ENCODE results near the gene APCDD1. TPM values are rescaled to one million over a fixed set of nuclear protein-coding genes. Genes with fewer than 3 reads are reported as not detected.

Gene APCDD1
- total RNA-seq, 3 donors from 2014 or later (not counting 1 experiment from before 2014, with no cell fraction given): 0.13 TPM; not detected in 2

- H3K27me3 Mint-ChIP-seq (ENCODE audit: low read depth in 2 of 2): peaks cover 10 to 16% of the 10 kb centered on the region in 2 donors
Observed at GRCh38 chr18:10424585-10425307, 29.7 kb upstream of the APCDD1 start.

GRCh38 chr18:10430677-10431076 is 23.8 kb upstream of the APCDD1 start:
- TF ChIP-seq CTCF (IDR thresholded peaks at IDR 0.05): no peak
- intact Hi-C loops (cut with micrococcal nuclease): no loop called here
- H3K4me3 Mint-ChIP-seq: no peak overlapping the region
- Histone ChIP-seq H3K4me1 (ENCODE audit: control insufficient read depth, insufficient read depth, low read length) (no peaks in the 10 kb centered on the region), H3K27ac (ENCODE audit: low read length) (no peak overlapping the region), H3K27me3 (ENCODE audit: control insufficient read depth, insufficient read depth, low read length) (no peaks in the 10 kb centered on the region), H3K9me3 (ENCODE audit: control insufficient read depth, insufficient read depth, low read length) (no peaks in the 10 kb centered on the region), H3K4me3 (ENCODE audit: low read length) (no peak overlapping the region), H3K36me3 (ENCODE audit: control insufficient read depth, insufficient read depth, low read length) (no peaks in the 10 kb centered on the region)
- DNase-seq (no peak), ATAC-seq (no peak)
- no peak overlapping the region for H3K27ac Mint-ChIP-seq
- no peaks in the 10 kb centered on the region for H3K9me3 Mint-ChIP-seq
- no peaks in the 10 kb centered on the region for H3K36me3 Mint-ChIP-seq
- no peaks in the 10 kb centered on the region for H3K4me1 Mint-ChIP-seq
- peaks cover 7 to 9% of the 10 kb centered on the region in 2 donors for H3K27me3 Mint-ChIP-seq (ENCODE audit: low read depth in 2 of 2)
- 81% methylated on average over 4 of the region's 4 CpGs for WGBS (ENCODE audit: insufficient coverage)

More at GRCh38 chr18:10424585-10425307, 29.7 kb upstream of the APCDD1 start:
- no peaks in the 10 kb centered on the region for H3K4me1 Mint-ChIP-seq
- H3K4me3 Mint-ChIP-seq: no peak overlapping the region
- intact Hi-C loops (cut with micrococcal nuclease): no loop called here
- no peaks in the 10 kb centered on the region for H3K36me3 Mint-ChIP-seq
- no peaks in the 10 kb centered on the region for H3K9me3 ChIP-seq (ENCODE audit: control insufficient read depth, insufficient read depth, low read length)
- TF ChIP-seq CTCF (IDR thresholded peaks at IDR 0.05): no peak
- no peak for DNase-seq
- no peak overlapping the region for H3K4me3 ChIP-seq (ENCODE audit: low read length)
- WGBS (ENCODE audit: insufficient coverage): 44% methylated on average over 7 of the region's 7 CpGs
- no peaks in the 10 kb centered on the region for H3K27me3 ChIP-seq (ENCODE audit: control insufficient read depth, insufficient read depth, low read length)
- ATAC-seq: no peak
- no peaks in the 10 kb centered on the region for H3K9me3 Mint-ChIP-seq
- no peak overlapping the region for H3K27ac ChIP-seq (ENCODE audit: low read length)
- no peak overlapping the region for H3K27ac Mint-ChIP-seq
- no peaks in the 10 kb centered on the region for H3K4me1 ChIP-seq (ENCODE audit: control insufficient read depth, insufficient read depth, low read length)
- no peaks in the 10 kb centered on the region for H3K36me3 ChIP-seq (ENCODE audit: control insufficient read depth, insufficient read depth, low read length)

GRCh38 chr18:10431680-10432079 is 22.8 kb upstream of the APCDD1 start:
- H3K4me1 Mint-ChIP-seq: no peaks in the 10 kb centered on the region
- TF ChIP-seq CTCF (IDR thresholded peaks at IDR 0.05): no peak
- Histone ChIP-seq H3K4me1 (ENCODE audit: control insufficient read depth, insufficient read depth, low read length) (no peaks in the 10 kb centered on the region), H3K9me3 (ENCODE audit: control insufficient read depth, insufficient read depth, low read length) (no peaks in the 10 kb centered on the region), H3K4me3 (ENCODE audit: low read length) (no peak overlapping the region), H3K27me3 (ENCODE audit: control insufficient read depth, insufficient read depth, low read length) (no peaks in the 10 kb centered on the region), H3K36me3 (ENCODE audit: control insufficient read depth, insufficient read depth, low read length) (no peaks in the 10 kb centered on the region), H3K27ac (ENCODE audit: low read length) (no peak overlapping the region)
- H3K27ac Mint-ChIP-seq: no peak overlapping the region
- 70% methylated on average over 2 of the region's 2 CpGs for WGBS (ENCODE audit: insufficient coverage)
- no peaks in the 10 kb centered on the region for H3K9me3 Mint-ChIP-seq
- intact Hi-C loops (cut with micrococcal nuclease): no loop called here
- DNase-seq (no peak), ATAC-seq (no peak)
- no peaks in the 10 kb centered on the region for H3K36me3 Mint-ChIP-seq
- peaks cover 7 to 10% of the 10 kb centered on the region in 2 donors for H3K27me3 Mint-ChIP-seq (ENCODE audit: low read depth in 2 of 2)
- no peak overlapping the region for H3K4me3 Mint-ChIP-seq

GRCh38 chr18:10432781-10433180 is 21.7 kb upstream of the APCDD1 start:
- Mint-ChIP-seq H3K27ac (no peak overlapping the region), H3K36me3 (no peaks in the 10 kb centered on the region), H3K4me3 (no peak overlapping the region), H3K9me3 (no peaks in the 10 kb centered on the region), H3K27me3 (ENCODE audit: low read depth in 2 of 2) (peaks cover 0 to 9% of the 10 kb centered on the region in 2 donors), H3K4me1 (no peaks in the 10 kb centered on the region)
- Histone ChIP-seq H3K9me3 (ENCODE audit: control insufficient read depth, insufficient read depth, low read length) (no peaks in the 10 kb centered on the region), H3K4me1 (ENCODE audit: control insufficient read depth, insufficient read depth, low read length) (no peaks in the 10 kb centered on the region), H3K36me3 (ENCODE audit: control insufficient read depth, insufficient read depth, low read length) (no peaks in the 10 kb centered on the region), H3K4me3 (ENCODE audit: low read length) (no peak overlapping the region), H3K27me3 (ENCODE audit: control insufficient read depth, insufficient read depth, low read length) (no peaks in the 10 kb centered on the region), H3K27ac (ENCODE audit: low read length) (no peak overlapping the region)
- no peak for TF ChIP-seq CTCF (IDR thresholded peaks at IDR 0.05)
- DNase-seq (no peak), ATAC-seq (no peak)
- 84% methylated on average over 6 of the region's 7 CpGs for WGBS (ENCODE audit: insufficient coverage)
- intact Hi-C loops (cut with micrococcal nuclease): no loop called here

Measured in natural killer cell (primary cell).